ENCODE results near the gene CARTPT. TPM values are rescaled to one million over a fixed set of nuclear protein-coding genes. Genes with fewer than 3 reads are reported as not detected.

The CARTPT gene
- total and polyA plus RNA-seq, 9 of the 15 experiments (the other 6 are each of a cell fraction or from before 2014, with no cell fraction given) = not detected

- TF ChIP-seq DEAF1 (CRISPR knock-in tag; IDR thresholded peaks at IDR 0.05) (peak; percentile 70), ZNF253 (CRISPR knock-in tag; conservative IDR thresholded peaks at IDR 0.05) (no peak), REST (IDR thresholded peaks at IDR 0.05; ENCODE audit: borderline replicate concordance) (peak; percentile 72), REST (CRISPR knock-in tag; IDR thresholded peaks at IDR 0.05; ENCODE audit: low read depth) (no peak), CBFB (CRISPR knock-in tag; IDR thresholded peaks at IDR 0.05) (no peak), MTF1 (CRISPR knock-in tag; IDR thresholded peaks at IDR 0.05; ENCODE audit: borderline replicate concordance) (no peak), POLR2AphosphoS5 (IDR thresholded peaks at IDR 0.05; ENCODE audit: control insufficient read depth, insufficient read depth, low read depth, low read length) (no peak), ZNF766 (CRISPR knock-in tag; conservative IDR thresholded peaks at IDR 0.05) (no peak), ZNF282 (CRISPR knock-in tag; IDR thresholded peaks at IDR 0.05) (no peak), KLF6 (CRISPR knock-in tag; IDR thresholded peaks at IDR 0.05; ENCODE audit: borderline replicate concordance) (no peak), KDM2B (CRISPR knock-in tag; IDR thresholded peaks at IDR 0.05) (no peak), ZNF134 (CRISPR knock-in tag; conservative IDR thresholded peaks at IDR 0.05) (no peak), HEY1 (CRISPR knock-in tag; IDR thresholded peaks at IDR 0.05; ENCODE audit: borderline replicate concordance) (no peak), FOXM1 (IDR thresholded peaks at IDR 0.05; ENCODE audit: low read depth) (no peak), FOXM1 (CRISPR knock-in tag; IDR thresholded peaks at IDR 0.05; ENCODE audit: low read depth) (no peak), BMI1 (IDR thresholded peaks at IDR 0.05; ENCODE audit: low read length) (no peak), MAZ (CRISPR knock-in tag; conservative IDR thresholded peaks at IDR 0.05 in 1 of 2, IDR thresholded peaks at IDR 0.05 in 1 of 2) (0 out of 4 replicates have a peak, but pooled peaks of 1 of the 2 experiments have one; percentile 31), ZNF75A (CRISPR knock-in tag; IDR thresholded peaks at IDR 0.05) (no peak), SETDB1 (IDR thresholded peaks at IDR 0.05; ENCODE audit: low read length) (no peak)
These were observed 38.8 kb downstream of the CARTPT start (continued) for GRCh38 chr5:71757590-71758543.

Measured in K562 (cell line).